Endothelial cell of umbilical vein (primary cell): ENCODE measurements around the gene FIZ1. TPM values are rescaled to one million over a fixed set of nuclear protein-coding genes. Genes with fewer than 3 reads are reported as not detected.

Experiments used
- BruUV-seq: library from RNA; stranded (reverse); fragments of 400-500 nt; replicated peaks from 2 replicates; lab custom pipeline; 2021; lab: Mats Ljungman, UMichigan
- CTCF ChIA-PET: fragments of 300-600, 350-600 bp; sonication (Branson Sonifier 250); formaldehyde crosslinking; loops from one replicate; lab custom pipeline; 2021; ENCODE audit warnings: antibody characterized with exemption, inconsistent platforms; lab: Charles Lee
- POLR2A ChIA-PET: fragments of 300-600, 350-600 bp; sonication (Branson Sonifier 250); formaldehyde crosslinking; loops from one replicate; lab custom pipeline; 2021; ENCODE audit warnings: antibody characterized with exemption, inconsistent platforms; lab: Charles Lee
- DNase-seq: peaks from one replicate; pipeline ENCODE4 v3.0.0-alpha.2; 2011; ENCODE audit warnings: low read depth, low spot score
- FAIRE-seq: peaks from 2 replicates; lab custom pipeline; 2011; peaks lifted over from hg19 to GRCh38; lab: Jason Lieb, UNC
- H2AFZ ChIP-seq: 2 replicates; pipeline ENCODE4 v1.6.0; 2012; ENCODE audit warnings: low read depth, low read length, control low read depth, inconsistent platforms
- H3K27ac ChIP-seq: 2 replicates; pipeline ENCODE4 v1.5.1; 2011; ENCODE audit warnings: low read depth, mild to moderate bottlenecking, control low read depth, low read length, moderate library complexity; ENCODE audit not compliant: insufficient read depth
- H3K27me3 ChIP-seq, 2 experiments: 2 replicates each; pipeline versions ENCODE4 v1.6.0 to v1.6.1; 2011; ENCODE audit warnings: low read length in 2 of 2, mixed read lengths in 1 of 2; ENCODE audit not compliant: control insufficient read depth in 2 of 2, insufficient read depth in 2 of 2
- H3K36me3 ChIP-seq, 2 experiments: 2 replicates in 1 of 2; 3 replicates in 1 of 2; pipeline ENCODE4 v1.5.1; 2011; ENCODE audit warnings: low read length in 2 of 2, mild to moderate bottlenecking in 1 of 2, moderate library complexity in 1 of 2; ENCODE audit not compliant: control insufficient read depth in 2 of 2, insufficient read depth in 2 of 2; ENCODE audit errors: extremely low read depth in 1 of 2
- H3K4me1 ChIP-seq: 3 replicates; pipeline ENCODE4 v1.5.1; 2011; ENCODE audit warnings: mild to moderate bottlenecking, low read length; ENCODE audit not compliant: control insufficient read depth, insufficient read depth; ENCODE audit errors: extremely low read depth
- H3K4me2 ChIP-seq: 2 replicates; pipeline ENCODE4 v1.6.1; 2011; ENCODE audit warnings: low read length, control low read depth, mixed read lengths; ENCODE audit not compliant: insufficient read depth
- H3K4me3 ChIP-seq, 3 experiments: fragments of 200-600 bp in 1 of 3; sonication (generic), shearing (Covaris generic) in 1 of 3; replicated peaks in 1 of 3; 2 replicates each; pipeline ENCODE4 v1.5.1; 2011 to 2016; ENCODE audit warnings: control low read depth in 3 of 3, low read length in 3 of 3, mild to moderate bottlenecking in 2 of 3, inconsistent platforms in 1 of 3, low read depth in 1 of 3, moderate library complexity in 1 of 3; ENCODE audit not compliant: insufficient read depth in 1 of 3
- H3K79me2 ChIP-seq: 2 replicates; pipeline ENCODE4 v1.6.0; 2012; ENCODE audit warnings: low read length, inconsistent platforms; ENCODE audit not compliant: control insufficient read depth, insufficient read depth
- H3K9ac ChIP-seq: replicated peaks from 2 replicates; pipeline ENCODE3; 2011; ENCODE audit warnings: low read length, control low read depth; ENCODE audit not compliant: insufficient read depth; ENCODE audit errors: extremely low read depth
- H3K9me1 ChIP-seq: replicated peaks from 3 replicates; pipeline ENCODE4 v1.6.0; 2011; ENCODE audit warnings: mild to moderate bottlenecking, low read length; ENCODE audit not compliant: control insufficient read depth, insufficient read depth; ENCODE audit errors: extremely low read depth
- H3K9me3 ChIP-seq: replicated peaks from 2 replicates; pipeline ENCODE4 v1.5.1; 2012; ENCODE audit warnings: low read length, inconsistent platforms; ENCODE audit not compliant: control insufficient read depth, insufficient read depth
- H4K20me1 ChIP-seq: replicated peaks from 2 replicates; pipeline ENCODE3; 2011; ENCODE audit warnings: mild to moderate bottlenecking, low read length; ENCODE audit not compliant: control insufficient read depth, insufficient read depth; ENCODE audit errors: extremely low read depth
- EZH2 ChIP-seq: IDR thresholded peaks from 2 replicates; pipeline ENCODE4 v1.6.1; 2012; ENCODE audit warnings: borderline replicate concordance, low read depth, mild to moderate bottlenecking, moderate library complexity, low read length, inconsistent platforms; ENCODE audit not compliant: severe bottlenecking
- FOS ChIP-seq: IDR thresholded peaks from 2 replicates; pipeline ENCODE4 v1.6.1; 2011; ENCODE audit warnings: mild to moderate bottlenecking, low read length, moderate library complexity, borderline replicate concordance; ENCODE audit not compliant: insufficient read depth
- GATA2 ChIP-seq: IDR thresholded peaks from 2 replicates; pipeline ENCODE4 v1.7.0; 2011; ENCODE audit warnings: low read depth, mild to moderate bottlenecking, moderate library complexity, mixed read lengths, low read length; ENCODE audit not compliant: insufficient read length, insufficient read depth
- JUN ChIP-seq: IDR thresholded peaks from 2 replicates; pipeline ENCODE4 v1.6.1; 2011; ENCODE audit warnings: borderline replicate concordance, low read depth; ENCODE audit not compliant: insufficient read length, insufficient read depth
- MAX ChIP-seq: IDR thresholded peaks from 2 replicates; pipeline ENCODE4 v1.6.1; 2011; ENCODE audit not compliant: insufficient read depth, insufficient read length
- MYC ChIP-seq: IDR thresholded peaks from one replicate; pipeline ENCODE4 v1.6.1; 2011; ENCODE audit warnings: mild to moderate bottlenecking, low read depth, low read length
- POLR2A ChIP-seq: IDR thresholded peaks from 2 replicates; pipeline ENCODE4 v1.6.1; 2012; ENCODE audit warnings: low read depth, mild to moderate bottlenecking, control low read depth, low read length
- POLR2AphosphoS5 ChIP-seq: IDR thresholded peaks from 2 replicates; pipeline ENCODE4 v1.6.1; 2012; ENCODE audit warnings: low read depth, mild to moderate bottlenecking, control low read depth, low read length, moderate library complexity; ENCODE audit not compliant: insufficient read depth
- dilution Hi-C: fragments of 300-500 bp; cut with MboI; formaldehyde crosslinking; loops from one replicate; pipeline ENCODE4 v1.15.0; 2019; ENCODE audit warnings: low sequenced_read_pairs; ENCODE audit not compliant: extremely low pct_ligation_motif_present
- intact Hi-C: fragments of 100-400 bp; cut with micrococcal nuclease; formaldehyde crosslinking; loops from one replicate; pipeline ENCODE4 v1.10.0; 2022
- polyA plus RNA-seq, 4 experiments: library from polyadenylated mRNA; depleted of rRNA in 3 of 4; stranded (reverse) in 3 of 4; unstranded in 1 of 4; fragments of >200 nt; gene quantifications; 2 replicates each; pipeline versions ENCODE4 v1.2.1 to v1.2.3, GENCODE V29; 2011 to 2012; ENCODE audit warnings: missing spikeins in 1 of 4
- total RNA-seq: library from RNA; stranded (reverse); gene quantifications from 2 replicates; pipeline ENCODE4 v1.2.3, GENCODE V29; 2021
- TF ChIP-seq, protein P1 (sequence below), 2 donors: IDR thresholded peaks; 1 replicate in 1 of 2; 2 replicates in 1 of 2; pipeline ENCODE4 v1.5.1; 2011; ENCODE audit warnings: low read length in 2 of 2, mild to moderate bottlenecking in 2 of 2, moderate library complexity in 2 of 2, control low read depth in 1 of 2, inconsistent platforms in 1 of 2, low read depth in 1 of 2; ENCODE audit not compliant: insufficient read depth in 1 of 2; ENCODE audit errors: extremely low read depth in 1 of 2

The FIZ1 gene
- total and polyA plus RNA-seq, 2 donors (not counting 3 experiments of a cell fraction or from before 2014, with no cell fraction given): 6.6 to 15.6 TPM

- H3K9ac ChIP-seq: no peak overlapping the region
- H3K9me1 ChIP-seq: no peaks in the 10 kb centered on the region
- TF ChIP-seq EZH2 (no peak), POLR2AphosphoS5 (no peak), MYC (no peak), POLR2A (no peak), GATA2 (no peak), JUN (no peak), FOS (no peak), MAX (no peak)
- TF ChIP-seq, protein P1, sequence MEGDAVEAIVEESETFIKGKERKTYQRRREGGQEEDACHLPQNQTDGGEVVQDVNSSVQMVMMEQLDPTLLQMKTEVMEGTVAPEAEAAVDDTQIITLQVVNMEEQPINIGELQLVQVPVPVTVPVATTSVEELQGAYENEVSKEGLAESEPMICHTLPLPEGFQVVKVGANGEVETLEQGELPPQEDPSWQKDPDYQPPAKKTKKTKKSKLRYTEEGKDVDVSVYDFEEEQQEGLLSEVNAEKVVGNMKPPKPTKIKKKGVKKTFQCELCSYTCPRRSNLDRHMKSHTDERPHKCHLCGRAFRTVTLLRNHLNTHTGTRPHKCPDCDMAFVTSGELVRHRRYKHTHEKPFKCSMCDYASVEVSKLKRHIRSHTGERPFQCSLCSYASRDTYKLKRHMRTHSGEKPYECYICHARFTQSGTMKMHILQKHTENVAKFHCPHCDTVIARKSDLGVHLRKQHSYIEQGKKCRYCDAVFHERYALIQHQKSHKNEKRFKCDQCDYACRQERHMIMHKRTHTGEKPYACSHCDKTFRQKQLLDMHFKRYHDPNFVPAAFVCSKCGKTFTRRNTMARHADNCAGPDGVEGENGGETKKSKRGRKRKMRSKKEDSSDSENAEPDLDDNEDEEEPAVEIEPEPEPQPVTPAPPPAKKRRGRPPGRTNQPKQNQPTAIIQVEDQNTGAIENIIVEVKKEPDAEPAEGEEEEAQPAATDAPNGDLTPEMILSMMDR (IDR thresholded peaks at IDR 0.05; ENCODE audit: extremely low read depth in 1 of 2, insufficient read depth in 1 of 2, low read depth in 1 of 2, low read length in 2 of 2): no peak
- no peak overlapping the region for H3K27ac ChIP-seq
- H3K9me3 ChIP-seq: no peaks in the 10 kb centered on the region
- BruUV-seq: no TSS peak
- H3K4me3 ChIP-seq: no peak overlapping the region
- intact Hi-C loops (no loop called here), dilution Hi-C loops (no loop called here)
- ChIA-PET POLR2A (interaction anchor here (0.6 kb wide), 1 partner anchor 47 kb away, joined by 3 read pairs; no protein-coding TSS in a partner anchor), CTCF (interaction anchor here (0.7 to 1.9 kb wide), 2 partner anchors 9 to 14 kb away, joined by 3 to 8 read pairs; no protein-coding TSS in a partner anchor)
- no peaks in the 10 kb centered on the region for H3K27me3 ChIP-seq
- H3K36me3 ChIP-seq: peaks cover 2 to 21% of the 10 kb centered on the region in 2 experiments
- no peaks in the 10 kb centered on the region for H4K20me1 ChIP-seq
- FAIRE-seq (no peak), DNase-seq (no peak)
- H3K4me1 ChIP-seq: peaks cover 2% of the 10 kb centered on the region
- H3K79me2 ChIP-seq: no peaks in the 10 kb centered on the region
- no peak overlapping the region for H3K4me2 ChIP-seq
- H2AFZ ChIP-seq: no peak overlapping the region
Observed at GRCh38 chr19:55618426-55618825, 19.1 kb upstream of the FIZ1 start.
